ENCODE data around the gene TEX29. TPM values are rescaled to one million over a fixed set of nuclear protein-coding genes. Genes with fewer than 3 reads are reported as not detected.

TEX29 gene
- total and polyA plus RNA-seq, 2 donors (not counting 1 experiment from before 2014, with no cell fraction given): 0.66 to 0.86 TPM

DNA sequence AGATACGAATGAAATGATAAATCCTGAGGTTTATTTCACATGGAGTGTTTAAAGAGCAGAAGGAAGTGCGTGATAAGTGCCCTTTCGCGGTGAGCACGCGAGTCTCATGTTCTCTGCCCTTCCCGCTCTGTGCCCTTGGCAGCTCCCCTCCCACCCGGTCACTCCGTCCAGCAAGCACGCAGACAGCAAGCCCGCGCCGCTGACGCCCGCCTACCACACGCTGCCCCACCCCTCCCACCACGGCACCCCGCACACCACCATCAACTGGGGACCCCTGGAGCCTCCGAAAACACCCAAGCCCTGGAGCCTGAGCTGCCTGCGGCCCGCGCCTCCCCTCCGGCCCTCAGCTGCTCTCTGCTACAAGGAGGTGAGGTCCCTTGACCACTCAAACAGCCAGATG, 37.4 kb upstream of the TEX29 start:
- H2AFZ ChIP-seq (ENCODE audit: insufficient read depth, low read depth, low read length, poor library complexity, severe bottlenecking): no peak overlapping the region
- H3K27ac Mint-ChIP-seq: no peak overlapping the region
- no peaks in the 10 kb centered on the region for H3K9me3 Mint-ChIP-seq (ENCODE audit: insufficient read depth)
- H3K27me3 ChIP-seq (replicated peaks in 1 of 4; ENCODE audit: control extremely low read depth in 1 of 4, control insufficient read depth in 3 of 4, insufficient read depth in 4 of 4, low read length in 3 of 4): no peaks in the 10 kb centered on the region
- DNase-seq: no peak
- ATAC-seq (ENCODE audit: low read depth): no peak
- no peak overlapping the region for H3K4me3 Mint-ChIP-seq
- peaks cover 23% of the 10 kb centered on the region for H4K20me1 ChIP-seq (ENCODE audit: control insufficient read depth, insufficient read depth, low read length, poor library complexity, severe bottlenecking)
- H3K4me2 ChIP-seq (replicated peaks; ENCODE audit: low read depth, low read length, poor library complexity, severe bottlenecking): no peak overlapping the region
- TF ChIP-seq CTCF (IDR thresholded peaks at IDR 0.05): no peak
- TF ChIP-seq EZH2 (IDR thresholded peaks at IDR 0.05; ENCODE audit: borderline replicate concordance, insufficient read depth, low read depth, low read length, poor library complexity, severe bottlenecking): no peak
- no peaks in the 10 kb centered on the region for H3K79me2 ChIP-seq (ENCODE audit: control insufficient read depth, insufficient read depth, low read length)
- H3K4me3 ChIP-seq (ENCODE audit: control extremely low read depth in 1 of 5, extremely low read depth in 1 of 5, insufficient read depth in 1 of 5, low read depth in 2 of 5, low read length in 4 of 5): no peak overlapping the region
- intact Hi-C loops (cut with micrococcal nuclease): no loop called here
- no peaks in the 10 kb centered on the region for H3K27me3 Mint-ChIP-seq
- H3K27ac ChIP-seq (ENCODE audit: low read length in 2 of 2): no peak overlapping the region
- no peaks in the 10 kb centered on the region for H3K4me1 Mint-ChIP-seq
- H3K4me1 ChIP-seq (ENCODE audit: control insufficient read depth in 2 of 2, insufficient read depth in 2 of 2, low read length in 2 of 2): no peaks in the 10 kb centered on the region
- 96% methylated on average over 18 of the region's 23 CpGs for WGBS (ENCODE audit: insufficient coverage)
- no peaks in the 10 kb centered on the region for H3K9me3 ChIP-seq (ENCODE audit: control extremely low read depth in 1 of 3, control insufficient read depth in 2 of 3, insufficient read depth in 1 of 3, low read length in 2 of 3)
- POLR2A ChIA-PET: no interaction called here
- no peak overlapping the region for H3K9ac ChIP-seq (ENCODE audit: low read length)
- CTCF ChIA-PET: no interaction called here
- peaks cover 34 to 94% of the 10 kb centered on the region in 2 experiments for H3K36me3 ChIP-seq (replicated peaks in 1 of 2; ENCODE audit: control extremely low read depth in 1 of 2, control insufficient read depth in 1 of 2, extremely low read depth in 1 of 2, insufficient read depth in 2 of 2, low read length in 1 of 2)

DNA sequence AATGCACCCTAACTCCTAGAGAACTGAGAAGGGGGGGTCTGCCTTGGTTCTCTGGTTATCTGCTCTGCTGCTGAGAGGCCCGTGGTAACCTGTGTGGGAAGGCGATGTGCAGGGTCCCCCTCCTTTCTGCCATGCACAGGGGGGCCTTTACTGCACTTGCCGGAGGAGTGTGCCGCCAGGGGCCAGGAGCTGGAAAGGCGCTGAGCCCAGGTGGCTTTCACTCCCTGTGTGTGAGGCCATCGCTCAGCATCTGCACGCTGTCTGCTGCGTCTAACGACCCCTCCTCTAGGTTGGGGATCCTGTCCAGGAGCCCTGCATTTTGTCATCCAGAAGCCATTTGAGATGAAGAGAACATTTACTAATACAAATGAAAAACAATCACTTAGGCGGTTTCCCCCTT, 37.0 kb upstream of the TEX29 start:
- H3K4me3 Mint-ChIP-seq: no peak overlapping the region
- no peaks in the 10 kb centered on the region for H3K27me3 Mint-ChIP-seq
- Histone ChIP-seq H3K9ac (ENCODE audit: low read length) (no peak overlapping the region), H3K4me3 (ENCODE audit: control extremely low read depth in 1 of 5, extremely low read depth in 1 of 5, insufficient read depth in 1 of 5, low read depth in 2 of 5, low read length in 4 of 5) (no peak overlapping the region), H3K9me3 (ENCODE audit: control extremely low read depth in 1 of 3, control insufficient read depth in 2 of 3, insufficient read depth in 1 of 3, low read length in 2 of 3) (no peaks in the 10 kb centered on the region), H3K27ac (ENCODE audit: low read length in 2 of 2) (no peak overlapping the region), H3K27me3 (replicated peaks in 1 of 4; ENCODE audit: control extremely low read depth in 1 of 4, control insufficient read depth in 3 of 4, insufficient read depth in 4 of 4, low read length in 3 of 4) (no peaks in the 10 kb centered on the region), H3K79me2 (ENCODE audit: control insufficient read depth, insufficient read depth, low read length) (no peaks in the 10 kb centered on the region), H3K36me3 (replicated peaks in 1 of 2; ENCODE audit: control extremely low read depth in 1 of 2, control insufficient read depth in 1 of 2, extremely low read depth in 1 of 2, insufficient read depth in 2 of 2, low read length in 1 of 2) (peaks cover 31 to 94% of the 10 kb centered on the region in 2 experiments), H3K4me1 (ENCODE audit: control insufficient read depth in 2 of 2, insufficient read depth in 2 of 2, low read length in 2 of 2) (no peaks in the 10 kb centered on the region), H4K20me1 (ENCODE audit: control insufficient read depth, insufficient read depth, low read length, poor library complexity, severe bottlenecking) (peaks cover 23% of the 10 kb centered on the region), H3K4me2 (replicated peaks; ENCODE audit: low read depth, low read length, poor library complexity, severe bottlenecking) (no peak overlapping the region), H2AFZ (ENCODE audit: insufficient read depth, low read depth, low read length, poor library complexity, severe bottlenecking) (no peak overlapping the region)
- DNase-seq: no peak
- H3K9me3 Mint-ChIP-seq (ENCODE audit: insufficient read depth): no peaks in the 10 kb centered on the region
- H3K4me1 Mint-ChIP-seq: no peaks in the 10 kb centered on the region
- ChIA-PET CTCF (no interaction called here), POLR2A (no interaction called here)
- TF ChIP-seq EZH2 (IDR thresholded peaks at IDR 0.05; ENCODE audit: borderline replicate concordance, insufficient read depth, low read depth, low read length, poor library complexity, severe bottlenecking) (no peak), CTCF (IDR thresholded peaks at IDR 0.05) (no peak)
- ATAC-seq (ENCODE audit: low read depth): no peak
- no peak overlapping the region for H3K27ac Mint-ChIP-seq
- 98% methylated on average over 6 of the region's 10 CpGs for WGBS (ENCODE audit: insufficient coverage)
- intact Hi-C loops (cut with micrococcal nuclease): no loop called here
